Measurements from ENCODE around the gene MED19. TPM values are rescaled to one million over a fixed set of nuclear protein-coding genes. Genes with fewer than 3 reads are reported as not detected.

MED19 gene
- 26.8 and 27.6 TPM in 2 replicates for total RNA-seq

DNA sequence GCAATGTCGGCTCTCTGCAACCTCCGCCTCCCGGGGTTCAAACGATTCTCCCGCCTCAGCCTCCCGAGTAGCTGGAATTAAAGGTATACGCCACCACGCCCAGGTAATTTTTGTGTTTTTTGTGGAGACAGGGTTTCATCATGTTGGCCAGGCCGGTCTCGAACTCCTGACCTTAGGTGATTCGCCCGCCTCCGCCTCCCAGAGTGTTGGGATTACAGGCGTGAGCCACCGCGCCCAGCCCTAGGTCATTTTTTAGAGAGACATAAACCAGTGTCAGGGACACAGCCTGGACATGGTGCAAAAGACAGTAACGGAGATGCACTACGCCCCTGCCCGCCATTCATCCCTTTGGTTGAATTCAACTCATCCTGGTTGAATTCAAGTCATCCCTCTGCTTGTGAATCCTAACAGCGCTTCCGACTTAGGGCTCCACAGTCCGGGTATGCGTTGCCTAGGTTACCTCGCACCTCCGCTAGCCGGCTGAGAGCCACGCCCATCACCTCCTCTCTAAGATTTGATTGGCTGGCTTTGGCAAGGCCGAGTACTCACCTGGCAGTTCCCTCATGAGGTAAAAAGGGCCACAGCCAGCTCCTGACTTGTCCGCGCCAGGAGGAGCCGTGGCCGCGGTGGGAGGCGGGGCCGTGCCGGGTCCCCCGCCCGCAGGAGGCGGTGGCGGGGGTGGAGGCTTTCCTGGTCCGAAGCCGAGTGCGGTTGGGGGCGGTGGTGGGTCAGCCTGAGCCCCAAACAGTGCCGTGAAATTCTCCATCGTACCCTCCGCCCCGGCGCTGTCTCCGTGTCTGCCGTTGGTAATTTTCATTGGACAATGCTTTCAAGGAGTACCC lies at the start of gene MED19:
Gene MED19, minus strand, starts transcription at position 802 of the 842 bp plus-strand sequence. Its CDS starts 36 bp downstream, at position 766.
- H3K4me3 ChIP-seq (ENCODE audit: low read depth, low read length) = peak within 1 kb of the TSS; percentile 70
- no peaks in the 10 kb centered on the region for H3K27me3 ChIP-seq (ENCODE audit: control insufficient read depth, insufficient read depth, low read length)
- H3K36me3 ChIP-seq (ENCODE audit: control insufficient read depth, insufficient read depth, low read length) = no peaks in the 10 kb centered on the region
- peak; percentile 85 for DNase-seq (ENCODE audit: low read depth)
- TF ChIP-seq, protein P1, sequence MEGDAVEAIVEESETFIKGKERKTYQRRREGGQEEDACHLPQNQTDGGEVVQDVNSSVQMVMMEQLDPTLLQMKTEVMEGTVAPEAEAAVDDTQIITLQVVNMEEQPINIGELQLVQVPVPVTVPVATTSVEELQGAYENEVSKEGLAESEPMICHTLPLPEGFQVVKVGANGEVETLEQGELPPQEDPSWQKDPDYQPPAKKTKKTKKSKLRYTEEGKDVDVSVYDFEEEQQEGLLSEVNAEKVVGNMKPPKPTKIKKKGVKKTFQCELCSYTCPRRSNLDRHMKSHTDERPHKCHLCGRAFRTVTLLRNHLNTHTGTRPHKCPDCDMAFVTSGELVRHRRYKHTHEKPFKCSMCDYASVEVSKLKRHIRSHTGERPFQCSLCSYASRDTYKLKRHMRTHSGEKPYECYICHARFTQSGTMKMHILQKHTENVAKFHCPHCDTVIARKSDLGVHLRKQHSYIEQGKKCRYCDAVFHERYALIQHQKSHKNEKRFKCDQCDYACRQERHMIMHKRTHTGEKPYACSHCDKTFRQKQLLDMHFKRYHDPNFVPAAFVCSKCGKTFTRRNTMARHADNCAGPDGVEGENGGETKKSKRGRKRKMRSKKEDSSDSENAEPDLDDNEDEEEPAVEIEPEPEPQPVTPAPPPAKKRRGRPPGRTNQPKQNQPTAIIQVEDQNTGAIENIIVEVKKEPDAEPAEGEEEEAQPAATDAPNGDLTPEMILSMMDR (IDR thresholded peaks at IDR 0.05; ENCODE audit: insufficient read depth, low read length, poor library complexity, severe bottlenecking) = no peak

GRCh38 chr11:57758174-57758573 lies 46.2 kb upstream of the MED19 start:
- TF ChIP-seq, protein P1 (IDR thresholded peaks at IDR 0.05; ENCODE audit: insufficient read depth, low read length, poor library complexity, severe bottlenecking) = no peak
- no peak for DNase-seq (ENCODE audit: low read depth)
- Histone ChIP-seq H3K27me3 (ENCODE audit: control insufficient read depth, insufficient read depth, low read length) (no peaks in the 10 kb centered on the region), H3K36me3 (ENCODE audit: control insufficient read depth, insufficient read depth, low read length) (no peaks in the 10 kb centered on the region), H3K4me3 (ENCODE audit: low read depth, low read length) (no peak overlapping the region)

- Histone ChIP-seq H3K27me3 (ENCODE audit: control insufficient read depth, insufficient read depth, low read length) (no peaks in the 10 kb centered on the region), H3K4me3 (ENCODE audit: low read depth, low read length) (no peak overlapping the region), H3K36me3 (ENCODE audit: control insufficient read depth, insufficient read depth, low read length) (no peaks in the 10 kb centered on the region)
- DNase-seq (ENCODE audit: low read depth) = no peak
- TF ChIP-seq, protein P1 (IDR thresholded peaks at IDR 0.05; ENCODE audit: insufficient read depth, low read length, poor library complexity, severe bottlenecking) = no peak
Measured at GRCh38 chr11:57752954-57753353, 40.9 kb upstream of the MED19 start.

DNA sequence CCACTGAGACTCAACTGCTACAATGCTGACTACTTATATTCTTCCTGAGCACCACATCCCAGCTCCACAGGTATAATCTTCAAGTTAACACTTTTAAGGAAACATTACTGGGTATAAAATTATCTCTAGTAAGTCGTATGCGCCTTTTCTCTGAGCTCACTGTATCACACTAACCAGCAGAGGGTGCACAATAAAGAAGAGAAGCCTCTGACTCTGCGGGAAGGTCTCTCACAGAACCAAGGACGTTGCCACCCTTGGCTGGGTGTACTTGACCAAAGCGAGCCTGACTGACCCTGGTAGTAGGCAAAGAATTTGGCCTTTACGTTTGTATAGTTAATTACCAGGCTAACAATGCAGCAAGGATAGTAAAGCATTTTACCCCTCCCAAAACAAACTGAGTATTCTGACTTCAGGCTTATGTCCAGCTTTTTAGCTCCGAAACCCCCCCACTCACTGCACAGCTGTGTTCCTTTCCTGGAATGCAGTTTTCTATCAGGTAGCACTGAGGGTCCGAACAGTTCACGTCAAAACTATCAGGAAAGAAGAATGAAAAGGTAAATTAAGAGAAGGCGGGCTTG lies 39.8 kb upstream of the MED19 start, which contains the start of gene BTBD18:
Gene BTBD18, minus strand, starts transcription at position 144 of the 578 bp plus-strand sequence. CDS start 631 bp downstream, outside the sequence.
- TF ChIP-seq, protein P1 (IDR thresholded peaks at IDR 0.05; ENCODE audit: insufficient read depth, low read length, poor library complexity, severe bottlenecking) = peak; percentile 59
- H3K27me3 ChIP-seq (ENCODE audit: control insufficient read depth, insufficient read depth, low read length) = no peaks in the 10 kb centered on the region
- no peak within 1 kb of the TSS for H3K4me3 ChIP-seq (ENCODE audit: low read depth, low read length)
- H3K36me3 ChIP-seq (ENCODE audit: control insufficient read depth, insufficient read depth, low read length) = no peaks in the 10 kb centered on the region
- DNase-seq (ENCODE audit: low read depth) = no peak

- TF ChIP-seq, protein P1 (IDR thresholded peaks at IDR 0.05; ENCODE audit: insufficient read depth, low read length, poor library complexity, severe bottlenecking) = no peak
- H3K4me3 ChIP-seq (ENCODE audit: low read depth, low read length) = no peak overlapping the region
- no peaks in the 10 kb centered on the region for H3K36me3 ChIP-seq (ENCODE audit: control insufficient read depth, insufficient read depth, low read length)
- DNase-seq (ENCODE audit: low read depth) = no peak
- no peaks in the 10 kb centered on the region for H3K27me3 ChIP-seq (ENCODE audit: control insufficient read depth, insufficient read depth, low read length)
Measured at GRCh38 chr11:57751176-57751575, 39.2 kb upstream of the MED19 start.
